Upper lobe of left lung (tissue), 6 donors: ENCODE data around the gene CALN1. TPM values are rescaled to one million over a fixed set of nuclear protein-coding genes. Genes with fewer than 3 reads are reported as not detected.

Source experiments
- ATAC-seq, 2 donors: fragments of 200-7000 bp; cut with Tn5 transposase; one replicate each; pipeline ENCODE4 v1.9.1; 2022; ENCODE audit warnings: mild to moderate bottlenecking in 2 of 2, moderate library complexity in 2 of 2; ENCODE audit not compliant: low FRiP score in 2 of 2
- DNase-seq, 2 donors: peaks; one replicate each; pipeline ENCODE4 v3.0.0-alpha.2; 2019 to 2020
- H3K27ac ChIP-seq, 4 donors: fragments of 200-600 bp; sonication (generic); one replicate each; pipeline ENCODE4 v1.5.1; 2016 to 2019
- H3K27me3 ChIP-seq, 4 donors: fragments of 200-600 bp; sonication (generic); one replicate each; pipeline ENCODE4 v1.5.1; 2017 to 2019
- H3K36me3 ChIP-seq, 4 donors: fragments of 200-600 bp; sonication (generic); one replicate each; pipeline ENCODE4 v1.5.1; 2016 to 2019
- H3K4me1 ChIP-seq, 4 donors: fragments of 200-600 bp; sonication (generic); one replicate each; pipeline ENCODE4 v1.5.1; 2018 to 2019
- H3K4me3 ChIP-seq, 4 donors: fragments of 200-600 bp; sonication (generic); one replicate each; pipeline ENCODE4 v1.5.1; 2017 to 2019; ENCODE audit warnings: mild to moderate bottlenecking in 2 of 4, moderate library complexity in 1 of 4
- H3K9me3 ChIP-seq, 4 donors: fragments of 200-600 bp; sonication (generic); one replicate each; pipeline ENCODE4 v1.5.1; 2018 to 2019
- CTCF ChIP-seq, 6 experiments: fragments of 450-650 bp in 4 of 6; fragments of 200-600 bp in 2 of 6; sonication (generic) in 2 of 6; IDR thresholded peaks; one replicate each; pipeline ENCODE4 v1.5.1; 2016 to 2019; ENCODE audit warnings: antibody characterized with exemption in 6 of 6
- EP300 ChIP-seq, 4 donors: sonication (generic); formaldehyde crosslinking; IDR thresholded peaks; one replicate each; pipeline ENCODE4 v1.5.1; 2017; ENCODE audit warnings: antibody characterized with exemption in 4 of 4, control low read depth in 2 of 4
- POLR2A ChIP-seq, 4 donors: fragments of 450-650 bp; IDR thresholded peaks; one replicate each; pipeline ENCODE4 v1.5.1; 2016 to 2017; ENCODE audit warnings: antibody characterized with exemption in 4 of 4, mild to moderate bottlenecking in 2 of 4
- POLR2AphosphoS5 ChIP-seq, 2 donors: sonication (generic); formaldehyde crosslinking; IDR thresholded peaks; one replicate each; pipeline ENCODE4 v1.5.1; 2017; ENCODE audit warnings: antibody characterized with exemption in 2 of 2
- WGBS, 2 donors: methylation state at CpG; one replicate each; pipeline ENCODE4 v1.1.5; 2017 to 2018; 5-methylcytosine and 5-hydroxymethylcytosine counted together
- total RNA-seq, 6 donors: library from RNA; depleted of rRNA in 4 of 6; stranded (reverse); fragments of >200 nt in 4 of 6; gene quantifications; one replicate each; pipeline versions ENCODE4 v1.1.0 to v1.2.1, GENCODE V29; 2016 to 2021
- donor health status: DM: no; HTN: no; CAD: no; lungs with moderate emphysema.
- donor health status: DM: no; HTN: yes; CAD: no; lungs with severe emphysema.

Gene CALN1
- total RNA-seq, 6 donors from 2014 or later: 0.24 to 0.46 TPM; not detected in 4

GRCh38 chr7:72298091-72298490, 114.0 kb downstream of the CALN1 start:
- Histone ChIP-seq H3K9me3 (no peaks in the 10 kb centered on the region), H3K27ac (no peak overlapping the region), H3K36me3 (no peaks in the 10 kb centered on the region), H3K27me3 (no peaks in the 10 kb centered on the region), H3K4me3 (no peak overlapping the region), H3K4me1 (no peaks in the 10 kb centered on the region)
- WGBS, 2 donors: 86 to 91% methylated on average over 5 of the region's 5 CpGs
- DNase-seq (no peak), ATAC-seq (no peak)
- TF ChIP-seq CTCF (IDR thresholded peaks at IDR 0.05) (no peak), POLR2AphosphoS5 (IDR thresholded peaks at IDR 0.05) (no peak), POLR2A (IDR thresholded peaks at IDR 0.05) (no peak), EP300 (IDR thresholded peaks at IDR 0.05) (no peak)

GRCh38 chr7:72297636-72298035, 114.5 kb downstream of the CALN1 start:
- 70 to 72% methylated on average over 3 of the region's 3 CpGs for WGBS, 2 donors
- Histone ChIP-seq H3K36me3 (no peaks in the 10 kb centered on the region), H3K4me3 (no peak overlapping the region), H3K4me1 (no peaks in the 10 kb centered on the region), H3K27ac (no peak overlapping the region), H3K9me3 (no peaks in the 10 kb centered on the region), H3K27me3 (no peaks in the 10 kb centered on the region)
- TF ChIP-seq POLR2AphosphoS5 (IDR thresholded peaks at IDR 0.05) (no peak), POLR2A (IDR thresholded peaks at IDR 0.05) (no peak), EP300 (IDR thresholded peaks at IDR 0.05) (no peak), CTCF (IDR thresholded peaks at IDR 0.05) (no peak)
- DNase-seq: no peak
- no peak for ATAC-seq

GRCh38 chr7:72292794-72293193, 119.3 kb downstream of the CALN1 start:
- Histone ChIP-seq H3K9me3 (peaks cover 0 to 10% (median 0%) of the 10 kb centered on the region in 4 donors), H3K36me3 (no peaks in the 10 kb centered on the region), H3K4me1 (no peaks in the 10 kb centered on the region), H3K27ac (no peak overlapping the region), H3K27me3 (no peaks in the 10 kb centered on the region), H3K4me3 (no peak overlapping the region)
- no peak for ATAC-seq
- WGBS, 2 donors: 25 to 38% methylated on average over 3 of the region's 3 CpGs
- no peak for DNase-seq
- no peak for TF ChIP-seq CTCF (IDR thresholded peaks at IDR 0.05)
- no peak for TF ChIP-seq POLR2A (IDR thresholded peaks at IDR 0.05)
- no peak for TF ChIP-seq EP300 (IDR thresholded peaks at IDR 0.05)
- no peak for TF ChIP-seq POLR2AphosphoS5 (IDR thresholded peaks at IDR 0.05)

- no peak for TF ChIP-seq EP300 (IDR thresholded peaks at IDR 0.05)
- TF ChIP-seq POLR2A (IDR thresholded peaks at IDR 0.05): no peak
- TF ChIP-seq POLR2AphosphoS5 (IDR thresholded peaks at IDR 0.05): no peak
- TF ChIP-seq CTCF (IDR thresholded peaks at IDR 0.05): no peak
- Histone ChIP-seq H3K36me3 (no peaks in the 10 kb centered on the region), H3K4me1 (no peaks in the 10 kb centered on the region), H3K9me3 (peaks cover 0 to 10% (median 0%) of the 10 kb centered on the region in 4 donors), H3K4me3 (no peak overlapping the region), H3K27ac (no peak overlapping the region), H3K27me3 (no peaks in the 10 kb centered on the region)
- no peak for ATAC-seq
- WGBS, 2 donors: 85% methylated on average over 3 of the region's 3 CpGs
- no peak for DNase-seq
Observed at GRCh38 chr7:72292118-72292517, 120.0 kb downstream of the CALN1 start.

GRCh38 chr7:72286519-72286918, 125.6 kb downstream of the CALN1 start:
- Histone ChIP-seq H3K9me3 (peaks cover 0 to 7% (median 3%) of the 10 kb centered on the region in 4 donors), H3K4me1 (no peaks in the 10 kb centered on the region), H3K27me3 (no peaks in the 10 kb centered on the region), H3K4me3 (no peak overlapping the region), H3K36me3 (no peaks in the 10 kb centered on the region), H3K27ac (no peak overlapping the region)
- ATAC-seq: no peak
- WGBS, 2 donors: 4% methylated on average over 1 of the region's 1 CpG
- no peak for DNase-seq
- TF ChIP-seq POLR2A (IDR thresholded peaks at IDR 0.05): no peak
- no peak for TF ChIP-seq CTCF (IDR thresholded peaks at IDR 0.05)
- no peak for TF ChIP-seq EP300 (IDR thresholded peaks at IDR 0.05)
- TF ChIP-seq POLR2AphosphoS5 (IDR thresholded peaks at IDR 0.05): no peak
